Parathyroid adenoma (tissue), 2 donors: ENCODE results near the gene FAM24B.

Experiments used
- H2AFZ ChIP-seq: fragments of 300-600 bp; sonication (generic); one replicate; pipeline ENCODE4 v1.7.0; 2017; ENCODE audit warnings: antibody characterized with exemption, mild to moderate bottlenecking
- H3K27ac ChIP-seq: fragments of 300-600 bp; sonication (generic); one replicate; pipeline ENCODE4 v1.7.0; 2017
- H3K27me3 ChIP-seq: fragments of 300-600 bp; sonication (generic); one replicate; pipeline ENCODE4 v1.7.0; 2017; ENCODE audit warnings: low read length; ENCODE audit not compliant: control insufficient read depth, insufficient read depth
- H3K36me3 ChIP-seq: fragments of 300-600 bp; sonication (generic); one replicate; pipeline ENCODE4 v1.7.0; 2017; ENCODE audit warnings: low read length; ENCODE audit not compliant: control insufficient read depth, insufficient read depth
- H3K4me1 ChIP-seq: fragments of 300-600 bp; sonication (generic); one replicate; pipeline ENCODE4 v1.7.0; 2017; ENCODE audit warnings: control low read depth
- H3K4me2 ChIP-seq: fragments of 300-600 bp; sonication (generic); one replicate; pipeline ENCODE4 v1.7.0; 2017; ENCODE audit warnings: low read length
- H3K4me3 ChIP-seq: fragments of 300-600 bp; sonication (generic); one replicate; pipeline ENCODE4 v1.7.0; 2017; ENCODE audit warnings: low read depth, low read length
- H3K79me2 ChIP-seq: fragments of 300-600 bp; sonication (generic); one replicate; pipeline ENCODE4 v1.7.0; 2017; ENCODE audit warnings: control low read depth
- H3K9ac ChIP-seq: fragments of 300-600 bp; sonication (generic); one replicate; pipeline ENCODE4 v1.7.0; 2017; ENCODE audit warnings: mild to moderate bottlenecking
- H3K9me3 ChIP-seq: fragments of 300-600 bp; sonication (generic); one replicate; pipeline ENCODE4 v1.7.0; 2017; ENCODE audit warnings: low read length; ENCODE audit not compliant: control insufficient read depth
- TF ChIP-seq, protein P1 (sequence below): fragments of 300-600 bp; sonication (generic); IDR thresholded peaks from one replicate; pipeline ENCODE4 v1.7.0; 2017; ENCODE audit warnings: antibody characterized with exemption, mild to moderate bottlenecking
- donor health status: primary hyperparathyroidism.

FAM24B gene

GRCh38 chr10:122827302-122827701 lies 52.1 kb downstream of the FAM24B start:
- H3K79me2 ChIP-seq: no peaks in the 10 kb centered on the region
- no peak overlapping the region for H2AFZ ChIP-seq
- H3K9me3 ChIP-seq: no peaks in the 10 kb centered on the region
- H3K9ac ChIP-seq: no peak overlapping the region
- TF ChIP-seq, protein P1, sequence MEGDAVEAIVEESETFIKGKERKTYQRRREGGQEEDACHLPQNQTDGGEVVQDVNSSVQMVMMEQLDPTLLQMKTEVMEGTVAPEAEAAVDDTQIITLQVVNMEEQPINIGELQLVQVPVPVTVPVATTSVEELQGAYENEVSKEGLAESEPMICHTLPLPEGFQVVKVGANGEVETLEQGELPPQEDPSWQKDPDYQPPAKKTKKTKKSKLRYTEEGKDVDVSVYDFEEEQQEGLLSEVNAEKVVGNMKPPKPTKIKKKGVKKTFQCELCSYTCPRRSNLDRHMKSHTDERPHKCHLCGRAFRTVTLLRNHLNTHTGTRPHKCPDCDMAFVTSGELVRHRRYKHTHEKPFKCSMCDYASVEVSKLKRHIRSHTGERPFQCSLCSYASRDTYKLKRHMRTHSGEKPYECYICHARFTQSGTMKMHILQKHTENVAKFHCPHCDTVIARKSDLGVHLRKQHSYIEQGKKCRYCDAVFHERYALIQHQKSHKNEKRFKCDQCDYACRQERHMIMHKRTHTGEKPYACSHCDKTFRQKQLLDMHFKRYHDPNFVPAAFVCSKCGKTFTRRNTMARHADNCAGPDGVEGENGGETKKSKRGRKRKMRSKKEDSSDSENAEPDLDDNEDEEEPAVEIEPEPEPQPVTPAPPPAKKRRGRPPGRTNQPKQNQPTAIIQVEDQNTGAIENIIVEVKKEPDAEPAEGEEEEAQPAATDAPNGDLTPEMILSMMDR: no peak
- no peaks in the 10 kb centered on the region for H3K4me1 ChIP-seq
- no peaks in the 10 kb centered on the region for H3K27me3 ChIP-seq
- no peaks in the 10 kb centered on the region for H3K36me3 ChIP-seq
- no peak overlapping the region for H3K27ac ChIP-seq
- H3K4me2 ChIP-seq: no peak overlapping the region
- H3K4me3 ChIP-seq: no peak overlapping the region

DNA sequence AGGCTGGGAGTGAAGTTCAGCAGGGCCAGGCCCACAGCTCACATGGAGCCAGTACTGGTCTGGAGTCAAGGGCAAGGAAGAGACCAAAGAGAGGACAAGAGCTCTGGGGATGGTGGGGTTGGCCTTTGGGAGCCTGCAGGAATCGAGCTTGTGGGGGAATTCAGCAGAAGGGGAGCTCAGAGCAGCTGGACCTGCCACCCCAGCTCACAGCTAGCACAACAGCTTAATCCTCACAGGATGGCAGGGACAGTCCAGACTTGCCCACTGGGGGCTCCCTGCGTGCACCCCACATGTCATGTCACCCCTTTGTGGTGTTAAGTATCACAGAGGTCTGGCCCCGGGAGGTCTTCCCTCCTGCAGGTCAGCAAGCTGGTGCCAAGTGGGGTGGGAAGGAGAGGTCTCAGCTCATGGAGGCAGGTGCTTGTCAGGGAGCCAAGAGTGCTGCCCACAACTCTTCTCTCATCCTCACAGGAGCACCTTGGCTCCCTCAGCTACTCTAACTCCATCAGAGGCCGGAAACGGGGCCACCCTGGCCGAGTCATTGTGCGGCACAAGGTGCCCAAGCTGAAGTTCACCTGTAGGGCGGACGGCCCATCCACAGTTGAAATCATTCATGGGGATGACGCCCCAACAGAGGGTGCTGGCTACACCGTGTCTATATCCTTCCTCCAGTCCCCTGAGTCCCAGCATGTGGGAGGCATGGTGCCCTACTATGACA lies 56.2 kb downstream of the FAM24B start:
- Histone ChIP-seq H3K9me3 (no peaks in the 10 kb centered on the region), H3K27ac (no peak overlapping the region), H3K9ac (no peak overlapping the region), H3K27me3 (no peaks in the 10 kb centered on the region), H3K4me2 (no peak overlapping the region), H3K4me1 (no peaks in the 10 kb centered on the region), H3K36me3 (no peaks in the 10 kb centered on the region), H3K4me3 (no peak overlapping the region), H2AFZ (no peak overlapping the region), H3K79me2 (no peaks in the 10 kb centered on the region)
- TF ChIP-seq, protein P1: no peak

DNA sequence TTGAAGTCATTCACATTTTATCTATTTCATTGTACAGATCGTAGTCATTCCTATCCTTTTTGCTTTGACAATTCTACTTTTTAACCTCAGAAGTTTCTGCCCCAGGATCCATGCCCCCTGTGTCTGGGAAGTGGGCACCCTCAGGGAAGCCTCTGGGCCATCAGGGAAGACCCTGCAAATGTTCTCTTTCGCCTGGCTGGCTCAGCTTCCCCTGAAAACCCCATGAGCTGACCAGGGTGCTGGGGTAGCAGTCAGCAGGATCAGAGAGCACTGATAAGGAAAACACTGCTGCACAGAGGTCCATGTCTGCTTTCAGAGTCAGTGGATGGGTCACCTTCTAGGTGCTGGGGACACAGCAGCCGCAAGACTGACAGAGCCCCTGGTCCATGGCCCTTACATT lies 57.6 kb downstream of the FAM24B start:
- TF ChIP-seq, protein P1: no peak
- no peak overlapping the region for H3K4me2 ChIP-seq
- no peak overlapping the region for H3K9ac ChIP-seq
- H3K9me3 ChIP-seq: no peaks in the 10 kb centered on the region
- H3K27ac ChIP-seq: no peak overlapping the region
- no peak overlapping the region for H3K4me3 ChIP-seq
- H3K79me2 ChIP-seq: no peaks in the 10 kb centered on the region
- no peak overlapping the region for H2AFZ ChIP-seq
- H3K4me1 ChIP-seq: no peaks in the 10 kb centered on the region
- H3K36me3 ChIP-seq: no peaks in the 10 kb centered on the region
- H3K27me3 ChIP-seq: no peaks in the 10 kb centered on the region

DNA sequence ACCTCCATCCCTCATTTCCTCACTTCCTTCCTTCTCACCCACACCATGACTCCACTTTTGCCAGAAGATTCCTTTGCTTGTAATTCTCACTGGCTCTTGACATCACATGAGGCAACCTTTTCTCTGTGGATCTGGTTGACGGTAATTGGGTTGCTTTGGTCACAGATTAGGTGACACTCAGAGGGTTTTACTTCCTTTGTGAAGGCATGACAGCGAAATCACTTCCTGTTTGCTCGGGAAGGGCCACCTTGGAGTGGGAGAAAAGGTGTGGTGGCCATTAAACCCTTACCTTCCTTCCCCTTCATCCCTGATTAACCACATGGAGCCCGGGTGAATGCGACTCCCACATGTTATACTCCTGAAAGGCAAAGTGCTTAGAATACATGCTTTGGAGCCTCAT lies 63.9 kb downstream of the FAM24B start:
- TF ChIP-seq, protein P1: no peak
- H3K9ac ChIP-seq: no peak overlapping the region
- no peak overlapping the region for H3K4me3 ChIP-seq
- H3K27me3 ChIP-seq: no peaks in the 10 kb centered on the region
- no peaks in the 10 kb centered on the region for H3K4me1 ChIP-seq
- no peaks in the 10 kb centered on the region for H3K36me3 ChIP-seq
- no peak overlapping the region for H2AFZ ChIP-seq
- no peak overlapping the region for H3K4me2 ChIP-seq
- no peaks in the 10 kb centered on the region for H3K79me2 ChIP-seq
- no peak overlapping the region for H3K27ac ChIP-seq
- H3K9me3 ChIP-seq: no peaks in the 10 kb centered on the region

DNA sequence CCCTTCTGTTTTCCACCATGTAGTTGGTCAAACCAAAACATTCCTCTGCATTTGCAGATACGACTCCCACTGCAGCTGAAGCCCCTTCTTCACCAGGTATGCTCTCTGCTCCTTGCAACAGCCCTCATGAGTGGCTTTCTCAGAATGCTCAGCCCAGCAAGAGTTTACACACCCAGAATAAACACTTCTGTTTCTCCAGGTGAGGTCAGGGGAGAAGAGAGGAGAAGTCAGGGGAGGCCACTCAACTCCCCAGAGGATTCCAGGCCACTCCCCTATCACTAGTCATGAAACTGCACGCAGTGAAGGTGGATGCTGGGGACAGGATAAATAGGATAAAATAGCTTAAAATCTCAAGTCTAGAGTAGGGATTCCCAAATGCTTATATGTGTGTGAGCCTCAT lies 64.9 kb downstream of the FAM24B start:
- TF ChIP-seq, protein P1: no peak
- H3K4me2 ChIP-seq: no peak overlapping the region
- H3K9me3 ChIP-seq: no peaks in the 10 kb centered on the region
- H3K36me3 ChIP-seq: no peaks in the 10 kb centered on the region
- H3K4me3 ChIP-seq: no peak overlapping the region
- H2AFZ ChIP-seq: no peak overlapping the region
- H3K4me1 ChIP-seq: no peaks in the 10 kb centered on the region
- H3K27ac ChIP-seq: no peak overlapping the region
- H3K9ac ChIP-seq: no peak overlapping the region
- H3K27me3 ChIP-seq: no peaks in the 10 kb centered on the region
- no peaks in the 10 kb centered on the region for H3K79me2 ChIP-seq
